ENCODE data around the gene CFAP100. TPM values are rescaled to one million over a fixed set of nuclear protein-coding genes. Genes with fewer than 3 reads are reported as not detected.

Gene CFAP100
- total RNA-seq, 1 experiment from 2014 or later = 0.64 TPM

GRCh38 chr3:126478581-126479310 lies 84.0 kb downstream of the CFAP100 start:
- no peak for DNase-seq (ENCODE audit: low spot score)

DNA sequence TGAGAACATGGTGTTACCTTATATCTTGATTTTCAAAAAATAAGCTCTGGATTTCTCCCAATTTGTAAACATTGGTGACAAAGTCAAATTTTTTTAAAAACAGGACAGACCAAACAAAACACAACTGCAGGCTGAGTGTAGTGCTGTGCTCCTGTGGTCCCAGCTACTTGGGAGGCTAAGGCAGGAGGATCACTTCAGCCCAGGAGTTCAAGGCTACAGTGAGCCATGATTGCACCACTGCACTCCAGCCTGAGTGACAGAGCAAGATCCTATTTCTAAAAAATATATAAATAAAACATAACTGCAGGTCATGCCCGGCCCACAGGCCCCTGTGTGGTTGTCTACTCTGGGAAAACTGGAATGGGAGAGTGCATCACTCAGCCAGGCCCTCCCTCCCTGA lies 84.9 kb downstream of the CFAP100 start:
- no peak for DNase-seq (ENCODE audit: low spot score)

GRCh38 chr3:126480206-126480605 lies 85.5 kb downstream of the CFAP100 start:
- DNase-seq (ENCODE audit: low spot score) = no peak

GRCh38 chr3:126480861-126481260 lies 86.2 kb downstream of the CFAP100 start:
- DNase-seq (ENCODE audit: low spot score) = no peak

DNA sequence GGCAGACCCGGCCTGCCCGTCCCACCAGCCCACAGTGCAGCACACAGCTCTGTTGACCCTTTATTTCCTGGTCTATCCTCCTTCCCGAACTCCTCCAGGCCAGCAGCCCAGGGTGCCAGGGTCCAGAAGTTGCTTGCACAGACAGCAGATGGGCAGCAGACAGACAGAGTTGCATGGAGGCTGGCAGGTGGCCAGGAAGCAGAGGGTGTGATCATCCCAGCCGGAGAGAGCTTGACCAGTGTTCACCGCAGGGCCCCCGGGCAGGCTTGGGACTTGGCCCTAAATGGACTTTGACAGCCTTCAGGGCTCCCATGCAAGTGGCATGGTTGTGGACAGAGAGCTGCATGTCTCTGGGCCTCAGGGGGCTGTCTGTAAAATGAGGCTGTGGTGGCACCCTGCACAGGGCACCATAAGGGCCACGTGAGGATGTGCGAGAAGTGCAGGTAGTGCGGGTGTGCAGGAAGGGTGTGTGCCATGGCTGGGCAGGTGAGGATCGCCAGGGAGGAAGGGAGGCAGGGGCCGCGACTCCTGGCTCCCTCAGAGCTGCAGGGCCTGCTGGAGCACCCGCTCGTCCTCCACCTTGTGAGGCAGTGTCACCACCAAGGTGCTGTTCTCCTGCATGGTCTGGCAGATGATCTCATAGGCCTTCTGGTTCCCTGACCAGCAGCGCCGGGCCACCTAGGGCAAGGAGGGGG lies 87.2 kb downstream of the CFAP100 start:
- DNase-seq (ENCODE audit: low spot score) = no peak

DNA sequence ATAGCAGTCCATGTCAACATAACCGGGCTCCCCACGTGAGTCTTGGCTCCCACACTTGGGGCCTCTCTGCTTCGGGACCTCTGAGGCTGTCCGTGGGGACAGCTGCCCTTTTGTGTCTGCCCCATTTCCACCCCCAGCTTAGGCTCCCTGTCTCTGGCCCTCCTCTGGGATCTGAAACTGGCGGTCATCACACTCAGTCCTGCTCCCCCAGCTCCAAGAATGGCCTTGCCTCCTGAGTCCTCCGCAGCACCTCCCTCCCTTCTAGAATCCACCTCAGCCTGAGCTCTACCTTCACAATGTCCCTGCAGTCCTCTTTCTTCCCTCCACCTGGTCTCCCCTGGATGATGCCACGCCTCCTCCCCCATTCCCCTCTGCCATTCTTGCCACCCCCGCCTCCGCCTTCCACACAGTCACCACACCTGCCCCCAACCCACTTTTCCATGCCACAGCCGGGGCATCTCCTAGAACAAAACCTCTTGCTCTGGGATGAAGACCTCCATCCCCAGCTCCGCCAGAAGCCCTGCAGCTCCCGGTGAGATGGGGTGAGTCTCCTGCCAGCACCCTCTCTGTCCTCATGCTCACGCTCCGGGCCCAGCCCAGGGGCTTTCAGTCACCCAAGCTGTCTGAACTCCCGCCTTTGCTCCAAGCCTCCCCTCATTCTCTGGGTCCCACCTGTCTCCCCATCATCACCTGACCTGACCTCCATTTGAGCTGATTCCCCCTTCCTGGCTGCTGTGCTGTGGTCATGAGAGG lies 88.0 kb downstream of the CFAP100 start:
- DNase-seq (ENCODE audit: low spot score) = no peak

DNA sequence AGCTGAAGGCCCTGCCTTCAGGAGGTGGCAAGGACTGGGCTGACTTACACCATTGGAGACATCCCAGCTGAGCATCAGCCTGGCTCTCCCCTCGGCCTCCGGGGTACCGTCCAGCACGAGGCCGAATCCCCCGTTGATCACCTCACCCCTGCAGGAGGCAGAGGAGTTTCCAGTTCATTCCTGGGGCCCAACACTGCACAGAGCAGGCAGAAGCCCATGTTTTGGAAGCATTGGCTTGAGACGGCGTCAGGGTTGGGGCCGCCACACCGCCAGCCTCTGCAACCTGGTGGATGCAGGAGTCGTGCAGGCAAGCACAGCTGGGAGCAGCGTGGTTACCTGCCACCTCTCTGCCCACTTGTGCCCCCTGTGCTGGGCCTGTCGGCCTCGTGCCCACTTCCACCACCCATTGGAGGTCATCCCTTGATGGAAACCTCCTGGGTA lies 88.6 kb downstream of the CFAP100 start:
- no peak for DNase-seq (ENCODE audit: low spot score)

DNA sequence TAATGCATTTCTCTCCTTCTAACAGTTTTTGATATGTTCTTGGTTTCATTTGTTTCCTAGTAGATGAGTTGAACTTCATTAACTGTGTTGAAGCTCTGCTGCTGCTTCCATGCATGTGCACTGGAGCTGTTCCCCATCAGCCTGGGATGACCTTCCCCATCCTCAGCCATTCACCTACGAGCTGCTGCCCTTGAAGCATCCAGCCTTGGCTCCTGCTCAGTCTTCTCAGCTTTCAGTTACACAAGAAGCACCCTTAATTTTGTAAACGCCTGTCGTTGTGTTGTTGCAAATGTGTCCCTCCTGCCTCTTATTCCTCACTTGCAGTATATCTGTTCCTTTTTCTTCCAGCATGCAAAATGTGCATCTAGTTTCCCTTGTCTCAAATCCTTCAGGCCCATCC lies 89.4 kb downstream of the CFAP100 start:
- DNase-seq (ENCODE audit: low spot score) = no peak

GRCh38 chr3:126484662-126485061 lies 90.0 kb downstream of the CFAP100 start:
- no peak for DNase-seq (ENCODE audit: low spot score)

DNA sequence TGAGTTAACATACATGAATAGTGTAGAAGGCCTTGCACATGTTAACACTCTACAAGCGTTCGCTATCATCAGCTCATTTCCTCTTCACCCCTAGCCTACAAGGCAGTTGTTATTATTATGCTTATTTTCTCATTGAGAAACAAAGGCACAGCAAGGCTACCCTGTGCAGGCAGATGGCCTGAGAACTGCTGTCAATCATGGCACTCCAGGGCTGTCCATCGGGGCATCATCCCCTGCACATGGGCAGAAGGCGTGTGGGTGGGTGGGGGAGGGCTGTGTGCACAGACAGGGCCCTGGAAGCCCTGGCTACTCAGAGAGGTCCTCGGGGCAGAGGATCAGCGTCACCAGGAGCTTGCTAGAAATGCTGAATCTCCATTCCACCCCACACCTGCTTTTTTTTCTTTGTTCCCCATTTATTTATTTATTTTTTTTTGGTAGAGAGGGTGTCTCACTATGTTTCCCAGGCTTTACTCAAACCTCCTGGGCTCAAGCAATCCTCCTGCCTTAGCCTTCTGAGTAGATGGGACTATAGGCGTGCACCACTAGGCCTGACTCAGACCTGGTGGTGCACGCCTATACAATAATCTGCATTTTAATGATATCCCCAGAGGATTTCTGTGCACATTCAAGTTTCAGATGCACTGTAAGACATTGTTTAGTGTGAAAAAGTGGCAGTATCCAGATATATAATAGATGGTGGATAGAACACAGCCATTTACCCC lies 90.6 kb downstream of the CFAP100 start:
- DNase-seq (ENCODE audit: low spot score) = no peak

DNA sequence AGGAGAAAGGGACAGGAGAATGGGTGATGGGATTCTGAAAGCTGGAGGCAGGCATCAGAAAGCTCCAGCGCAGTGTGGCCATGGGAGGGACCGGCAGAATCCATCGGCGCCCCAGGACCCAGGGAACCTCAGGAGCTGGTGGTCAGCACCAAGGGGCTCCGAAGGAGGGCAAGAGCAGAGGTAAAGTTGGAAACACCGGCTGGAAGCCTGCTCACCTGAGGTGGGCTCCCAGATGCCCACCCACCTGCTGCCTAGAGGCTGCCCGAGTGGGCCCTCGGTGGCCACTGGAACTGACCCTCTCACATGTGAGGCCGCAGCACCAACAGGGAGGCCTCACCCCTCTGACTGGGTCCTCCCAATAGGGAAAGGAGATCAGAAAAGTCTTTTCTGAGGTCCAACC lies 91.2 kb downstream of the CFAP100 start:
- DNase-seq (ENCODE audit: low spot score) = no peak

Other genes starting within 250 kb of the CFAP100 start
- gene ALDH1L1, start 214.3 kb upstream of the CFAP100 start, total RNA-seq (2014; rRNA removed; shearing (Covaris generic)) = 4.9 and 7.4 TPM in 2 replicates
- 8.2 and 12.8 TPM in 2 replicates for gene KLF15, start 37.5 kb upstream of the CFAP100 start, total RNA-seq (2014; rRNA removed; shearing (Covaris generic))
- 41.2 and 42.2 TPM in 2 replicates for gene ZXDC, start 81.0 kb downstream of the CFAP100 start, total RNA-seq (2014; rRNA removed; shearing (Covaris generic))
- not detected in 2 replicates for gene UROC1, start 122.9 kb downstream of the CFAP100 start, total RNA-seq (2014; rRNA removed; shearing (Covaris generic))
- gene CHST13, start 129.2 kb downstream of the CFAP100 start, total RNA-seq (2014; rRNA removed; shearing (Covaris generic)) = 0.05 and 1.3 TPM in 2 replicates
- not detected in 2 replicates for gene C3orf22, start 164.0 kb downstream of the CFAP100 start, total RNA-seq (2014; rRNA removed; shearing (Covaris generic))

Data from HT-29 (cell line).